NCI-H187 treated with DMSO at 0.1 percent for 48 hours (cell line): ENCODE data around the gene GTF2H2C.
"Not testable (repeated sequence)": the region's sequence is repeated elsewhere in the genome, so short reads cannot be mapped to it uniquely, and the experiment has no call there.

Experiments used
- DNase-seq: peaks from one replicate; lab custom pipeline; 2025; lab: John Stamatoyannopoulos, UW

GTF2H2C gene

DNA sequence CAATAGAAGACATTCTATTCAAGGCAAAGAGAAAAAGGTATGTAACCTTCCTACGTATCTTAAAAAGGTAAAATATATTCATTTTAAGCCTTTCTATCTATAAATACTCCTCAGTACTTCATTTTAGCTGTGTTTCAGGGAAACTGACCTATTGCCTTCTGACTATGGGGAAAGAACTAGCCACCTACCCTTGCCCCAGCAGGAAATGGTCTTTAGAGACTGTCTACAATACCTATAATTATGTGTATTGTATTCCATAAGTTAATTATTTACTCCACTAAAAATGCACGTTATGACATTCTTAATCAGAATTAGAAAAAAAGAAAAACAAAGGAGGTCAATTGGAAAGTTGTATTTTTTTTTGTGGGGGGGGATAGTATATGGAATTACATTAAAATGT, 6.2 kb downstream of the GTF2H2C start:
- not testable (repeated sequence) for DNase-seq

DNA sequence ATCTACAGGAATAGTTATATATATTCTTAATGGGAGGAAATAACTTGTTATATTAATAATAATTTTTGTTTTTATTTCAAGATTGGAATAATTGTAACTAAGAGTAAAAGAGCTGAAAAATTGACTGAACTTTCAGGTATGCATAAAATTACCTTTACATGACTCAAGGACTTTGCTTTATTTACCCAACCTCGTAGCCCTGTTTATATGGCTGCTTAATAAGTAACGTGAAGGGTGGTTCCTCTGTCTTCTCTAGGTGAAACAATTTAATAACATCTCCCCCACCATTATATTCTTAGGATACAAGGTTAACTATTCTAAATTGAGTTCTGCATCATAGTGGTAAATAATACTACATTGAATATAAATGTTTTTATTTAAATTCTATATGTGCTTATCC, 8.1 kb downstream of the GTF2H2C start:
- not testable (repeated sequence) for DNase-seq

DNA sequence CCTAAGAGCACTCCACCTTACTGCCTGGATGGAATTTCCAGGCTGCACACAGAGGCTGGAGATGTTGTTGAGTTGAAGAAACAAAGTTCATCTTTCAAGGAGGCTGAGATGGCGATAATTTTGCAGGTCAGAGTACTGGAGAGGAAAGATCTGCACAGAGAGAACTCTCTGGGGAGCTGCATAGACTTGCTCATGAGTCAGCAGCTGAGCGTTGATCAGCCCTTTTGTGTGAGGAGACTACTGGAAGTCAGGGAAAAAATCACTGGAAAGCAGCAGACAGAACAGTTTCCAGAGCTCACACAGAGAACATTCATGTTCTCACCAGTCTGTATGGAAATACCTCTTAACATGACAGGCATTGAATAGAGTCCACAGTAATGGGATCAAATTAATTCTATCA, 23.4 kb downstream of the GTF2H2C start:
- DNase-seq = not testable (repeated sequence)

DNA sequence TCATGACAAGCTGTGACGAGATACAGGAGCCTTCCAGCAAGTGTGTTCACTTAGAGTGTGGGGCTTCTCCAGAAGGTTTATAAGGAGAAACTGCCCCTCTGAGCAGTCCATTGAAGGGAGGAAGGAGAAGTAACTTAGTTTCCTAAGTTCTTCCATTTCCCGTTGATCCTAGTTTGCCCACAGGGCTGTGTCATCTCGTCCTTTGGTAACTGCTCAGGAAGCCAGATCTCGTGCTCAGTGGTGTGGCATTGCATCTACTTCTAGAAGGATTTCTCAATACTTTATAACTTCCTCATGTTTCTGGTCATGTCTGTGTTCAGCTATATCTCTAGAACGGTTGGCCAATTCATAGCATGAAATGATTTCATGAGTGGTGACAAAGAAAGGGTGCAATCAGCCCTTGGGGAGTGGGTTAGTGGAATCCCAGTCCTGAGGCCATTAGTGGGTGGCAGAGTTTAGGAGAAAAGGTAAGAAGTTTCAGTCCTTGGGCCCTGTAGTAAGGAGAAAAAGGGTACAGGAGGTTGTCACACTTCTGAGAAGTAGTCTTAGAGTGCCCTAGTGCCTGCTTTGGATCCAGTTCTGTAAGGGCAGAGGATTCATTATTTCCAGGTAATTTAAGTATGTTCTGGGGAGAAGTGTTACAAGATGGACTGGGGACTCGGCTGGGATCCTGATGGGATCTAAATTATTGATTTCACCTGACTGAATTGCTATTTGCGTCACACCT, 36.3 kb downstream of the GTF2H2C start:
- DNase-seq = not testable (repeated sequence)

DNA sequence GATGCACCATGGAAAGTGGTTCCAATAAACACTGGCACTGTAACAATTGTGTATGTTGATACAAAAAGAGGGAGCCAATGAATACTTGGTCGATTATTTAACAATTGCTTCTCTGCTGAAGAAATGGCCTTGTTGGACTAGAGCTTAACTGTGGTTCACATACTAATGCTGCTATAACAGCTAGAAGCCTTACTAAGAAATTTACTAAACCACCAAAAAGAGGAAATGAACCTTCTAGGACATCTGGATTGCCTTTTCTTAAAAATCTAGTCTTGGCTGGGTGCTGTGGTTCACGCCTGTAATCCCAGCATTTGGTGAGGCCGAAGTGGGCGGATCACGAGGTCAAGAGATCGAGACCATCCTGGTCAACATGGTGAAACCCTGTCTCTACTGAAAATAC, 42.0 kb downstream of the GTF2H2C start:
- not testable (repeated sequence) for DNase-seq

DNA sequence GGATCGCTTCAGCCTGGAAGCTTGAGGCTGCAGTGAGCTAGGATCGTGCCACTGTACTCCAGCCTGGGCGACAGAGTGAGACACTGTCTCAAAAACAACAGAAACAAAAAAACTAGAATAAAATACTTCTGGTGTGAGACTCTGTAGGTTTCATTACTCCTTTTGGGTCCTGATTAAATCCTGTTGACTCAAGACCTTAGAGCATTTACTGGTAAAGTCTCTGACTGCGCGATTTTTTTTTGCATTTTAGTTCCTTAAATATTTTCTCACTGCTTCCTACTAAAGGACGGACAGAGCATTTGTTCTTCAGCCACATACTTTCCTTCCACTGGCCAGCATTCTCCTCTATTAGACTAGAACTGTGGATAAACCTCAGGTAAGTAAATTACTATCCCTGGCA, 46.8 kb downstream of the GTF2H2C start:
- not testable (repeated sequence) for DNase-seq

DNA sequence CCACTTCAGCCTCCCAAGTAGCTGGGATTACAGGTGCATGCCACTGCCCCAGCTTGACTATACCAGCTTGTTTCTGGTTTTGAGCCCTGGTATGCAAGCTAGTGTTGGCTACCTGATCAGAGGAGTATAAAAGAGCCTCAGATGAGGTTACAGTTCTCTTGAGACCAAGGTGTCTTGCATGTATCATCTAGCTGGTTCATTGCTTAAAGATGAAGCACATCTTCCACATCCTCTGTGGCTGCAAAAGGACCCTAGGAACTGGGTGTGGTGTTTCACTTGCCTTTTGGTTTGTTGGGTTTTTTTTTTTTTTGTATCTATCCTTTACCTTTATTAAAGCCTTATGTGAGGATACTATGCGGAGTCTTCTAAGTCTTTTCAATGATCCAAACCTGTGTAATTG, 47.8 kb downstream of the GTF2H2C start:
- DNase-seq = not testable (repeated sequence)

DNA sequence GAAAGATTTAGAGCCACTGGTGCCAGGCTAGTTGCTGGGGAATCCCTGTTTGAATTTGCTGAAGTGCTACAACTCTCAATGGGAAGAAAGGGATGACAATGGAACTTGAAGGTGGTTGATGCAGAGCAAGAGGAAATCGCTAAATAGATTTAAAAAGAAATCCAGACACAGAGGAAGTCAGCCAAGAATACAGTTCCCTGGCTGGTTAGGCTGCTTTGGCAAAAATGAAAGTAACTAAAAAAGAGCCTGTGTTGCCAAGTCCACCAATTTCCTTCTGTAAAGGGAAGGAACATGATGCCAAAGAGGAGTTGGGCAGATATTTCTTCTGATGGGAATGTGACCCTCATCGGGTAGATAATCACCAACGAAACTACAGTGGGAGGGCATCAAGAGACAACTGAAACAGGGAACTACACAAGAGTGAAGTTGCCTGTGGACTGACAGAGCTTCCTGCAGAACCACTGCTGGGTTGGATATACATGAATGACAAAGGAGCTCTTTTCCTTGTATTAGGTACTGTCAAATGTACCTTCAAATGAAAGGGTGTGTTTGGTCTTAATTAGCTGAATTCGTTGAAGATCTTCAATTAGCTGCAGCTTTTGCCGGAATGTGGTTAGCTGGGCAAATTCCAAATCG, 49.0 kb downstream of the GTF2H2C start:
- DNase-seq = not testable (repeated sequence)

DNA sequence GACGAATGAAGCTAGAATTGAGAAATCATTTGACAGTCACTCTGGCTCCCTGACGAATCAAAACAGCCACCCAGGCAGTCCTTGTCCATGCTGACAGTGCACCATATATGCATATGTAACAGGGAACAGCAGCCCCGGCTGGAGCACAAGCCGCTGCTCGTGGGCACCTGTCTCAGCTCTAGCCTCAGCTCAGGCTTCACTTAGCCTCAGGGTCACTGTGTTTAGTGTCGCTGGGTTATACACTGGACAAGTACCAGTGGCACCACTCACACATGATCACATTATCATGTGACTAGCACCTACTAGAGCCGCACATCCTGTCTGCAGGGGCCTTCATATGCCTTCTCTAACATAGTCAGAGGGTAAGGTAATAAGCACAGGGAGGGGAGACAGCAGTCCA, 54.9 kb downstream of the GTF2H2C start:
- DNase-seq = not testable (repeated sequence)

DNA sequence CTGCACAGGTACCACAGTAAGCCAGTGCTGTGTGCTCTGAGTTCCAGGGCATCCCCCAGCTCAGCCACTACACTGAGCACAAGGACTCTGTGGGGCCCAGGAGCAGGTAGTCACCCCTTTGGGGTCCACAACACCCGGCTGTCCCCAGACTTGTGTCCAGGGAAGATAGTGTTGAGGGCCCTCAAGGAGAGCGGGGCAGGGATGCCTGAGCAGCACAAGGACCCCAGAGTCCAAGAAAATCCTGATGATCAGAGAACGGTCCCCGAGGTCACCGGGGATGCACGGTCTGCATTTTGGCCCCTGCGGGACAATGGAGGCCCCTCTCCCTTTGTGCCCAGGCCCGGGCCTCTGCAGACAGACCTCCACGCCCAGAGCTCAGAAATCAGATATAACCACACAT, 71.9 kb downstream of the GTF2H2C start:
- DNase-seq = not testable (repeated sequence)
